LNCaP clone FGC (cell line): ENCODE measurements around the gene NKX2-1.
"Not testable (repeated sequence)": the region's sequence is repeated elsewhere in the genome, so short reads cannot be mapped to it uniquely, and the experiment has no call there.

ENCODE experiments used
- DNase-seq: peaks from one replicate; pipeline ENCODE4 v3.0.0-alpha.2; 2011; ENCODE audit warnings: low read depth
- H3K4me3 ChIP-seq: 2 replicates; pipeline ENCODE4 v1.5.1; 2011; ENCODE audit warnings: mild to moderate bottlenecking, low read depth, low read length, control low read depth
- CTCF ChIP-seq: IDR thresholded peaks from 2 replicates; pipeline ENCODE4 v1.5.1; 2012; ENCODE audit warnings: mild to moderate bottlenecking; ENCODE audit not compliant: control insufficient read depth, insufficient read depth; ENCODE audit errors: extremely low read depth

NKX2-1 gene

GRCh38 chr14:36519431-36520321 is at the start of gene NKX2-1:
TSS of gene NKX2-1 (minus strand) at chr14:36520232. CDS start at chr14:36520129, 103 bp downstream.
- no peak for TF ChIP-seq CTCF
- no peak for DNase-seq
- peak within 1 kb of the TSS; percentile 43 for H3K4me3 ChIP-seq

GRCh38 chr14:36556811-36557433 is 36.9 kb upstream of the NKX2-1 start:
- TF ChIP-seq CTCF = peak; percentile 80
- DNase-seq = no peak
- H3K4me3 ChIP-seq = no peak overlapping the region

GRCh38 chr14:36555998-36556743 is 36.1 kb upstream of the NKX2-1 start:
- no peak overlapping the region for H3K4me3 ChIP-seq
- no peak for DNase-seq
- no peak for TF ChIP-seq CTCF

- DNase-seq = peak; percentile 28
- no peak overlapping the region for H3K4me3 ChIP-seq
- peak; percentile 69 for TF ChIP-seq CTCF
Measured at GRCh38 chr14:36553656-36554260, 33.7 kb upstream of the NKX2-1 start.

- H3K4me3 ChIP-seq = no peak overlapping the region
- TF ChIP-seq CTCF = no peak
- no peak for DNase-seq
Measured at GRCh38 chr14:36550899-36551298, 30.9 kb upstream of the NKX2-1 start.

- H3K4me3 ChIP-seq, DNase-seq: not testable (repeated sequence)
Measured at GRCh38 chr14:36544280-36544679, 24.2 kb upstream of the NKX2-1 start.

- TF ChIP-seq CTCF = no peak
- no peak overlapping the region for H3K4me3 ChIP-seq
- DNase-seq = no peak
Measured at GRCh38 chr14:36538051-36538450, 18.0 kb upstream of the NKX2-1 start.
